GM19372 (cell line): ENCODE data around the gene DGKA.
"Not testable (repeated sequence)": the region's sequence is repeated elsewhere in the genome, so short reads cannot be mapped to it uniquely, and the experiment has no call there.

Source experiments
- ATAC-seq: cut with Tn5 transposase; IDR thresholded peaks from one replicate; pipeline ENCODE4 v1.9.1; 2021; ENCODE audit warnings: mild to moderate bottlenecking, low read depth, moderate library complexity; ENCODE audit not compliant: unreplicated experiment

Gene DGKA

GRCh38 chr12:55965941-55966407, 35.0 kb downstream of the DGKA start, which contains the start of gene PMEL:
PMEL (minus strand) TSS chr12:55966042; CDS start chr12:55966011, 31 bp downstream.
- ATAC-seq, result no peak

- ATAC-seq, result peak; percentile 97
Measured at GRCh38 chr12:55966408-55967281, 35.7 kb downstream of the DGKA start, which contains the start of gene CDK2. CDK2 (plus strand) TSS chr12:55966830; CDS start chr12:55967009, 179 bp downstream.

GRCh38 chr12:55969356-55969755, 38.4 kb downstream of the DGKA start:
- ATAC-seq, result no peak

- ATAC-seq, result no peak
Measured at GRCh38 chr12:55970775-55971174, 39.8 kb downstream of the DGKA start.

GRCh38 chr12:55972042-55972441, 41.1 kb downstream of the DGKA start:
- no peak for ATAC-seq

- ATAC-seq, result no peak
Measured at GRCh38 chr12:55972456-55972855, 41.5 kb downstream of the DGKA start.

GRCh38 chr12:55972911-55973598, 42.1 kb downstream of the DGKA start:
- ATAC-seq, result no peak

GRCh38 chr12:55973599-55974307, 42.8 kb downstream of the DGKA start, which contains the start of gene RAB5B:
RAB5B (plus strand) TSS chr12:55974078; CDS start chr12:55986961, 12,883 bp downstream.
- peak; percentile 89 for ATAC-seq

GRCh38 chr12:55974308-55974730, 43.4 kb downstream of the DGKA start:
- peak; percentile 7 for ATAC-seq

- ATAC-seq, result no peak
Measured at GRCh38 chr12:55978393-55978792, 47.4 kb downstream of the DGKA start.

- ATAC-seq, result no peak
Measured at GRCh38 chr12:55979069-55979468, 48.1 kb downstream of the DGKA start.

GRCh38 chr12:55981882-55982281, 50.9 kb downstream of the DGKA start:
- not testable (repeated sequence) for ATAC-seq

GRCh38 chr12:55982319-55982936, 51.5 kb downstream of the DGKA start:
- peak; percentile 76 for ATAC-seq

GRCh38 chr12:55983232-55983842, 52.4 kb downstream of the DGKA start:
- ATAC-seq, result no peak

GRCh38 chr12:55984861-55985260, 53.9 kb downstream of the DGKA start:
- ATAC-seq, result no peak

GRCh38 chr12:55985341-55985740, 54.4 kb downstream of the DGKA start:
- ATAC-seq, result no peak

- not testable (repeated sequence) for ATAC-seq
Measured at GRCh38 chr12:55985976-55986375, 55.0 kb downstream of the DGKA start.

GRCh38 chr12:55991110-55991509, 60.1 kb downstream of the DGKA start:
- no peak for ATAC-seq

GRCh38 chr12:55993230-55993853, 62.4 kb downstream of the DGKA start:
- ATAC-seq, result no peak
